Measurements from ENCODE around the gene CETP.

- TF ChIP-seq TAF1 (IDR thresholded peaks at IDR 0.05; ENCODE audit: borderline replicate concordance, low read depth, low read length) = no peak
- no peak for TF ChIP-seq POLR2A (IDR thresholded peaks at IDR 0.05; ENCODE audit: low read depth, low read length)
- TF ChIP-seq POLR2AphosphoS5 (IDR thresholded peaks at IDR 0.05; ENCODE audit: low read depth, low read length) = no peak
Measured at GRCh38 chr16:57032931-57033330, 71.2 kb downstream of the CETP start.

Measured in GM12892 (cell line).